ENCODE measurements around the gene EED.
"Not testable (repeated sequence)": the region's sequence is repeated elsewhere in the genome, so short reads cannot be mapped to it uniquely, and the experiment has no call there.

Gene EED

DNA sequence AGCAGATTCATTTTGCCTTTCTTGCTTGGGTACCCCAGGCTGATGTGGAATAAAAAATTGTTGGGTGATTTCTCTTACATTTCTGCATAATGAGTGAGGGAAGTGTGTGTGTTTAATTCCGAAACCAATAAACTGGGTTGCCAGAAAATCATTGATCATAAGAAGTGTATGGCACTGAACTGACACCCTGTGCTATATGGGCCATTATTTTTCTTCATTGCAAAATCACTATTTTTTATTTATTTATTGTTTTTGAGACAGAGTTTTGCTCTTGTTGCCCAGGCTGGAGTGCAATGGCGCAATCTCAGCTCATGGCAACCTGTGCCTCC is 42.9 kb downstream of the EED start:
- Histone ChIP-seq H3K27ac (ENCODE audit: insufficient read depth, low read length, poor library complexity, severe bottlenecking) (no peak overlapping the region), H3K4me1 (ENCODE audit: control insufficient read depth, insufficient read depth, low read length, poor library complexity, severe bottlenecking) (peaks cover 11% of the 10 kb centered on the region), H3K9me3 (ENCODE audit: control insufficient read depth, low read length) (no peaks in the 10 kb centered on the region), H3K27me3 (replicated peaks; ENCODE audit: control insufficient read depth, insufficient read depth, low read length, poor library complexity, severe bottlenecking) (no peaks in the 10 kb centered on the region), H3K36me3 (ENCODE audit: control insufficient read depth, insufficient read depth, low read length) (no peaks in the 10 kb centered on the region), H3K4me3 (ENCODE audit: insufficient read depth, low read depth, low read length, poor library complexity, severe bottlenecking) (no peak overlapping the region)
- no peak for DNase-seq

GRCh38 chr11:86288776-86289507 is 44.4 kb downstream of the EED start:
- H3K4me1 ChIP-seq (ENCODE audit: control insufficient read depth, insufficient read depth, low read length, poor library complexity, severe bottlenecking), result peaks cover 11% of the 10 kb centered on the region
- peak overlapping the region; percentile 12 for H3K27ac ChIP-seq (ENCODE audit: insufficient read depth, low read length, poor library complexity, severe bottlenecking)
- no peak overlapping the region for H3K4me3 ChIP-seq (ENCODE audit: insufficient read depth, low read depth, low read length, poor library complexity, severe bottlenecking)
- no peak for DNase-seq
- no peaks in the 10 kb centered on the region for H3K9me3 ChIP-seq (ENCODE audit: control insufficient read depth, low read length)
- H3K27me3 ChIP-seq (replicated peaks; ENCODE audit: control insufficient read depth, insufficient read depth, low read length, poor library complexity, severe bottlenecking), result no peaks in the 10 kb centered on the region
- H3K36me3 ChIP-seq (ENCODE audit: control insufficient read depth, insufficient read depth, low read length), result no peaks in the 10 kb centered on the region

DNA sequence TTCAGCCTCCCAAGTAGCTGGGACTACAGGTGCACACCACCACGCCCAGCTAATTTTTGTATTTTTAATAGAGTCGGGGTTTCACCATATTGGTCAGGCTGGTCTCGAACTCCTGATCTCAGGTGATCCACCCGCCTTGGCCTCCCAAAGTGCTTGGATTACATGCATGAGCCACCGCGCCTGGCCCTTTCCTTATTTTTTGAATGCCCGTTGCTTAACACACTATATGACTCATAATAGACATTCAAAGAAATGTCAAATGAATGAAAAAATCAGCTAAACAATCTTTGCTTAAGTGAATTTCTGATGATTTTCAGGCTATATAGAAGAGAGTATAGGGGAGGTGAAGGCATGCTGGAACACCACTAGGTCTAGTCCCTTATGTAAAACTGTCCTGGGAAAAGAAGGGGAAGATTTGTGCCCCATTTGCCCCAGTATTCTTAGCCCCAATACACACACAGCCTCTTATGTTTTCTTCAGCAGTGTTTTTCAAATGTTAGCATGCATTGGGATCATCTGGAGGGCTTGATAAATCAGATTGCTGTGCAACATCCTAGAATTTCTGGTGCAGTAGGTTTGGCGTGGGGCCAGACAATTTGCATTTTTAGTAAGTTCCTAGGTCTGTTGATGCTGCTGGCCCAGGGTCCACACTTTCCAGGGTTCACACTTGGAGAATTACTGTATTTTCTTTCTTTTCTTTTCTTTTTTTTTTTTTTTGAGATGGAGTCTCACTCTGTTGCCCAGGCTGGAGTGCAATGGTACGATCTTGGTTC is 45.1 kb downstream of the EED start:
- H3K9me3 ChIP-seq (ENCODE audit: control insufficient read depth, low read length); DNase-seq; H3K4me3 ChIP-seq (ENCODE audit: insufficient read depth, low read depth, low read length, poor library complexity, severe bottlenecking); H3K36me3 ChIP-seq (ENCODE audit: control insufficient read depth, insufficient read depth, low read length); H3K27me3 ChIP-seq (replicated peaks; ENCODE audit: control insufficient read depth, insufficient read depth, low read length, poor library complexity, severe bottlenecking); H3K27ac ChIP-seq (ENCODE audit: insufficient read depth, low read length, poor library complexity, severe bottlenecking): not testable (repeated sequence)
- peaks cover 11% of the 10 kb centered on the region for H3K4me1 ChIP-seq (ENCODE audit: control insufficient read depth, insufficient read depth, low read length, poor library complexity, severe bottlenecking)

GRCh38 chr11:86291466-86292262 is 47.1 kb downstream of the EED start:
- Histone ChIP-seq H3K4me1 (ENCODE audit: control insufficient read depth, insufficient read depth, low read length, poor library complexity, severe bottlenecking) (peaks cover 11% of the 10 kb centered on the region), H3K4me3 (ENCODE audit: insufficient read depth, low read depth, low read length, poor library complexity, severe bottlenecking) (no peak overlapping the region), H3K27ac (ENCODE audit: insufficient read depth, low read length, poor library complexity, severe bottlenecking) (no peak overlapping the region), H3K27me3 (replicated peaks; ENCODE audit: control insufficient read depth, insufficient read depth, low read length, poor library complexity, severe bottlenecking) (no peaks in the 10 kb centered on the region), H3K36me3 (ENCODE audit: control insufficient read depth, insufficient read depth, low read length) (no peaks in the 10 kb centered on the region), H3K9me3 (ENCODE audit: control insufficient read depth, low read length) (no peaks in the 10 kb centered on the region)
- DNase-seq, result peak; percentile 12 to 40 (median 38)

GRCh38 chr11:86292912-86293616 is 48.5 kb downstream of the EED start:
- Histone ChIP-seq H3K4me3 (ENCODE audit: insufficient read depth, low read depth, low read length, poor library complexity, severe bottlenecking) (no peak overlapping the region), H3K4me1 (ENCODE audit: control insufficient read depth, insufficient read depth, low read length, poor library complexity, severe bottlenecking) (peaks cover 5% of the 10 kb centered on the region), H3K27me3 (replicated peaks; ENCODE audit: control insufficient read depth, insufficient read depth, low read length, poor library complexity, severe bottlenecking) (no peaks in the 10 kb centered on the region), H3K36me3 (ENCODE audit: control insufficient read depth, insufficient read depth, low read length) (no peaks in the 10 kb centered on the region), H3K9me3 (ENCODE audit: control insufficient read depth, low read length) (no peaks in the 10 kb centered on the region), H3K27ac (ENCODE audit: insufficient read depth, low read length, poor library complexity, severe bottlenecking) (peak overlapping the region; percentile 21)
- DNase-seq, result peak in 1 of 3 donors; percentile 13

DNA sequence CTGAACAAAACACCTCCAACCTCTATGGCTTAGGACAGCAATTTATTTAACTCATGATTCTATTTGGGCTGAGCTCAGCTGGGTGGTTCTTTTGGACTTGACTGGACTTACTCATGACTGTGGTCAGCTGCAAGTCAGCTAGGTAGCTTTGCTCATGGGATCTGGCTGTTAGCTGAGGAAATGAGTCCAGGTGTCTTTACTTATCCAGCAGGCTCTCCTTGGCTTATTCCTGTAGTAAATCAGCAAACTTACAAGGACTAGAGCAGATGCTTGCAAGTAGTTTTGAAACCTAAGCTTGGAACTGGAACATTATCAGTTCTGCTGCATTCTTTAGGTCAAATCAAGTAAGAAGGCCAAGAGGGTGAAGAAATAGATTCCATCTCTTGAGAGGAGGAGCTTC is 49.5 kb downstream of the EED start:
- no peak for DNase-seq
- Histone ChIP-seq H3K27ac (ENCODE audit: insufficient read depth, low read length, poor library complexity, severe bottlenecking) (no peak overlapping the region), H3K4me3 (ENCODE audit: insufficient read depth, low read depth, low read length, poor library complexity, severe bottlenecking) (no peak overlapping the region), H3K27me3 (replicated peaks; ENCODE audit: control insufficient read depth, insufficient read depth, low read length, poor library complexity, severe bottlenecking) (no peaks in the 10 kb centered on the region), H3K9me3 (ENCODE audit: control insufficient read depth, low read length) (no peaks in the 10 kb centered on the region), H3K4me1 (ENCODE audit: control insufficient read depth, insufficient read depth, low read length, poor library complexity, severe bottlenecking) (peaks cover under 1% of the 10 kb centered on the region), H3K36me3 (ENCODE audit: control insufficient read depth, insufficient read depth, low read length) (no peaks in the 10 kb centered on the region)

DNA sequence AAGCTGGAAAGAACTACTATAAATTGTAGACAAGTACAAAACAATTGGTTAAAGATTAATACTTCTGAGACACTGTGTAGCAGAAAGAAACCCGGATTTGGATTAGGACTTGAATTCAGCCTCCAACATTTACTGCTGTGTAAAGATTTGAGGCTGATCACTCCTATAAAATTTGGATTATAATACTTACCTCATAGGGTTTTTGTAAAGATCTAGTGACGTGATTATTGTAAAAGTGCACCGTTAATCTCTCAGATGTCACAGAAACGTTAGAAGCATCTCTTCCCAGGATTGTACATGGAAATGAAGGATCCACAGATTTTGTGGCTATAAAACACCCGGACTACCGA is 57.2 kb downstream of the EED start:
- DNase-seq, result no peak
- H3K36me3 ChIP-seq (ENCODE audit: control insufficient read depth, insufficient read depth, low read length), result no peaks in the 10 kb centered on the region
- no peaks in the 10 kb centered on the region for H3K27me3 ChIP-seq (replicated peaks; ENCODE audit: control insufficient read depth, insufficient read depth, low read length, poor library complexity, severe bottlenecking)
- H3K9me3 ChIP-seq (ENCODE audit: control insufficient read depth, low read length), result no peaks in the 10 kb centered on the region
- H3K27ac ChIP-seq (ENCODE audit: insufficient read depth, low read length, poor library complexity, severe bottlenecking), result peak overlapping the region; percentile 82
- peaks cover 10% of the 10 kb centered on the region for H3K4me1 ChIP-seq (ENCODE audit: control insufficient read depth, insufficient read depth, low read length, poor library complexity, severe bottlenecking)
- H3K4me3 ChIP-seq (ENCODE audit: insufficient read depth, low read depth, low read length, poor library complexity, severe bottlenecking), result peak overlapping the region; percentile 75

DNA sequence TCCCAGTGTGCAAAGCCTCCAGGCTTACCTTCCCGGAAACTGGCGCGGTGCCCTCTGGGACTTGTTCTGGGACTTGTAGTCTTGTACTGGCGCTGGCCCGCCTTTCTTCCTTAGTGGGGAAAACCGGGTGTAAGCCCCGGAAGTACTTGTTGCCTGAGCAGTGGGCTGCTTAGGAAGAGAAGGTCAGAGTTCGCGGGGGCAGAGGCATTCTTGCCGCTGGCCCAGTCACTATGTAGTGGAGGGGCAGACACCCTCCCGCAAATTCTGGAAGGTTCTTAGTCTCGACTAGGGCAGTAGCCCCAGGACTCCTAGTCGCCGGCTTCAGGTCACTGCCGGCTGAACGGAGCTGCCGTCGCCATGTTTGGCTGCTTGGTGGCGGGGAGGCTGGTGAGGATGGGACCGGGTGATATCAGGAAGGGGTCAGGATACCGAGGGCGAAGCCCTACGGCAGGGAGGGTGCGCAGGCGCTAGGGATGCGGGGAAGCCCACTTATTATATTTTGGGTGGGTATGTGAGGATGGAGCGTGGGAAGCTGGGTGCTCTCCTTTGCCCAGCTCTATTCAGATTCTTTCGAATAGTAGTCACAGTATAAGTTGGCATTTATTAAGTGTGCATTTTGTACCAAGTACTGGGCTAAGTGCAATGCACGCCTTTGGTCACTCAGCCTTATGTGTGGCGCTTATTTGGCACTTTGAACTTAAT is 57.7 kb downstream of the EED start, which contains the start of gene HIKESHI:
TSS of gene HIKESHI (plus strand) at position 149 of the 702 bp plus-strand sequence. CDS start at position 358, 209 bp downstream.
- Histone ChIP-seq H3K36me3 (ENCODE audit: control insufficient read depth, insufficient read depth, low read length) (no peaks in the 10 kb centered on the region), H3K27ac (ENCODE audit: insufficient read depth, low read length, poor library complexity, severe bottlenecking) (peak within 1 kb of the TSS; percentile 82), H3K27me3 (replicated peaks; ENCODE audit: control insufficient read depth, insufficient read depth, low read length, poor library complexity, severe bottlenecking) (no peaks in the 10 kb centered on the region), H3K9me3 (ENCODE audit: control insufficient read depth, low read length) (no peaks in the 10 kb centered on the region), H3K4me3 (ENCODE audit: insufficient read depth, low read depth, low read length, poor library complexity, severe bottlenecking) (peak within 1 kb of the TSS; percentile 75), H3K4me1 (ENCODE audit: control insufficient read depth, insufficient read depth, low read length, poor library complexity, severe bottlenecking) (peaks cover 10% of the 10 kb centered on the region)
- DNase-seq, result peak; percentile 80 to 89 (median 89)

DNA sequence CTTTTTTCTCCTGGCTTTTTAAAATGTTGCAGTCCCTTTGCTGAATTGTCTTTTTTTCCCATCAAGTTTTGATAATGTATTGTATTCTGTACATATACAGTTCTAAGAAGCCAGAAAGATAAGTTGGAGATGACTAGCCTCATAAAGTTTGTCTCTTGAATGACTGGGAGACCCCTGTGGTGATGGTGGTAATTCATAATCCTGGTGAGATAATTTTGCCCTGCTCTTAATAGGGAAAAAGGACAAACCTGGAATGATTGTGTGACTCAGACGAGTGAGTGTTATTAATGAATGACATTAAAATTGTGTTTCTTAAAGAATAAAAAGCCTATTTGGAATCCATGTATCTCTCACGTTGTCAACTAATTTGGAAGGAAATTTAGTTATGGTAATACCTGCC is 58.7 kb downstream of the EED start:
- Histone ChIP-seq H3K4me1 (ENCODE audit: control insufficient read depth, insufficient read depth, low read length, poor library complexity, severe bottlenecking) (peaks cover 10% of the 10 kb centered on the region), H3K36me3 (ENCODE audit: control insufficient read depth, insufficient read depth, low read length) (no peaks in the 10 kb centered on the region), H3K9me3 (ENCODE audit: control insufficient read depth, low read length) (no peaks in the 10 kb centered on the region), H3K27ac (ENCODE audit: insufficient read depth, low read length, poor library complexity, severe bottlenecking) (no peak overlapping the region), H3K27me3 (replicated peaks; ENCODE audit: control insufficient read depth, insufficient read depth, low read length, poor library complexity, severe bottlenecking) (no peaks in the 10 kb centered on the region), H3K4me3 (ENCODE audit: insufficient read depth, low read depth, low read length, poor library complexity, severe bottlenecking) (peak overlapping the region; percentile 75)
- no peak for DNase-seq
